ENCODE results near the gene THOC2.
"Not testable (repeated sequence)": the region's sequence is repeated elsewhere in the genome, so short reads cannot be mapped to it uniquely, and the experiment has no call there.

The THOC2 gene

DNA sequence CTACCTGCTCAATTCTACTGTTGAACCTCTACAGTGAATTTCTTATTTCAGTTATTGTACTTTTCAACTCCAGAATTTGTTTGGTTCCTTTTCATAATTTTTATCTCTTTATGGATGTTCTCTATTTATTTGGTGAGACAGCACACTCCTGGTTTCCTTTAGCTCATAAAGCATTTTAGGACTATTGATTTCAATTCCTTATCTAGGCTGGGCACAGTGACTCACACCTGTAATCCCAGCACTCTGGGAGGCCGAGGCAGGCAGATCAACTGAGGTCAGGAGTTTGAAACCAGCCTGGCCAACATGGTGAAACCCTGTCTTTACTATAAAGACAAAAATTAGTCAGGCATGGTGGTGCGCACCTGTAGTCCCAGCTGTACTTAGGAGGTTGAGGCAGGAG is 57.7 kb downstream of the THOC2 start:
- no peak for DNase-seq (ENCODE audit: low read depth)

DNA sequence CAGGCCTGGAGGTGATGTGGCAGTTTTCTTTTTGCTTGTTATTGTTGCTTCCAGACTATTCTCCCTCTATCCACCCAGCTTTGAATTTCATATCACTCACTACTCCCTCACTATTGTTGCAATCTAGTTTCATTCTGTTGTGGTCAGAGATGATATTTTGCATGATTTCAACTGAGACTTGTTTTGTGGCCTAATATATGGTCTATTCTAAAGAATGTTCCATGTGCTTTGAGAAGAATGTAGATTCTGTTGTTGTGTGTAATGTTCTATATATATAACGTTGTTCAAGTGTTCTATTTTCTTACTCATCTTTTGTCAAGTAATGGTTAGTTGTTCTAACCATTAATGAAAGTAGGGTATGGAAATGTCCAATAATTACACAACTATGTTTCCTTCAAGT is 59.0 kb downstream of the THOC2 start:
- DNase-seq (ENCODE audit: low read depth): no peak

DNA sequence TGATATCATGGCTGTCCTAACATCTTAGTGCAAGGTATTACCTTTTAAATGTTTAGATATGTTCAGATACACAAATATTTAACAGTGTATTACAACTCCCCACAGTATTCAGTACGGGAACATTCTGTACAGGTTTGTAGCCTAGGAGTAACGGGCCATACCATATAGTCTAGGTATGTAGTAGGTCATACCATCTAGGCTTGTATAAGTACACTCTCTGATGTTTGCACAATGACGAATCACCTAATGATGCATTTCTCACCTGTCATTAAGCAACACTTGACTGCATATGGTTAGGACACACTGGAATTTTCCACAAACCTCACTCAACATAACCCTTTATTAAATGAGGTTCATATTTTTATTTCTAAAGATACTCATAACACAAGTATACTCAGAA is 67.7 kb downstream of the THOC2 start:
- no peak for DNase-seq (ENCODE audit: low read depth)

DNA sequence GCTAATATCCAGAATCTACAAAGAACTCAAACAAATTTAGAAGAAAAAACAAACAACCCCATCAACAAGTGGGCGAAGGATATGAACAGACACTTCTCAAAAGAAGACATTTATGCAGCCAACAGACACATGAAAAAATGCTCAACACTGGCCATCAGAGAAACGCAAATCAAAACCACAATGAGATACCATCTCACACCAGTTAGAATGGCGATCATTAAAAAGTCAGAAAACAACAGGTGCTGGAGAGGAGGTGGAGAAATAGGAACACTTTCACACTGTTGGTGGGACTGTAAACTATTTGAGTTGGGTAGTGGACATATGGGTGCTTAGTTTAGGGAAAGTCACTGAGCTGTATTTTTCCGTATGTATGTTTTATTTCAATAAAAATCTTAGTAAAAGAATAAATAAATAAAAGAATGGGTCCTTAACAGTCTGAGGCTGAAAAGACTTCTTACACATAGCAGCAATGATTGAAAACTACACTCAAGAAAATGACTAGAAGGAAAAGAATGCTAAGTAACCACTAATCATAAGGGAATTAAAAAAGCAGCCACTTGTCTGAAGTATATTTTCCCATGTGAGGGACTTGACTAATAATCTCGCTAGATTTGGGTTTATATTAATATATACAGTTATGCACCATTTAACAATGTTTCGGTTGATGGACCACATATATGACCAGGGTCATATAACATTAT is 68.2 kb downstream of the THOC2 start:
- not testable (repeated sequence) for DNase-seq (ENCODE audit: low read depth)

DNA sequence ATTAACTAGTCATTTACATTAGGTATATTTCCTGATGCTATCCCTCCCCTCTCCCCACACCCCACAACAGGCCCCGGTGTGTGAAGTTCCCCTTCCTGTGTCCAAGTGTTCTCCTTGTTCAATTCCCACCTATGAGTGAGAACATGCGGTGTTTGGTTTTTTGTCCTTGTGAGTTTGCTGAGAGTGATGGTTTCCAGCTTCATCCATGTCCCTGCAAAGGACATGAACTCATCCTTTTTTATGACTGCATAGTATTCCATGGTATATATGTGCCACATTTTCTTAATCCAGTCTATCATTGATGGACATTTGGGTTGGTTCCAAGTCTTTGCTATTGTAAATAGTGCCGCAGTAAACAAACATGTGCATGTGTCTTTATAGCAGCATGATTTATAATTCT is 69.1 kb downstream of the THOC2 start:
- DNase-seq (ENCODE audit: low read depth): not testable (repeated sequence)

DNA sequence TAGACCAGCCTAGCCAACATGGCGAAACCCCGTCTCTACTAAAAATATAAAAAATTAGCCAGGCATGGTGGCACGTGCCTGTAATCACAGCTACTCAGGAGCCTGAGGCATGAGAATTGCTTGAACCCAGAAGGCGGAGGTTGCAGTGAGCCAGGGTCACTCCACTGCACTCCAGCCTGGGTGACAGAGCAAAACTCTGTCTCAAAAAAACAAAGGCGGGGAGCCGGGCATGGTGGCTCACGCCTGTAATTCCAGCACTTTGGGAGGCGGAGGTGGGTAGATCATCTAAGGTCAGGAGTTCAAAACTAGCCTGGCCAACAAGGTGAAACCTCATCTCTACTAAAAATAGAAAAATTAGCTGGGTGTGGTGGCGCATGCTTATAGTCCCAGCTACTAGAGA is 76.3 kb downstream of the THOC2 start:
- DNase-seq (ENCODE audit: low read depth): not testable (repeated sequence)

DNA sequence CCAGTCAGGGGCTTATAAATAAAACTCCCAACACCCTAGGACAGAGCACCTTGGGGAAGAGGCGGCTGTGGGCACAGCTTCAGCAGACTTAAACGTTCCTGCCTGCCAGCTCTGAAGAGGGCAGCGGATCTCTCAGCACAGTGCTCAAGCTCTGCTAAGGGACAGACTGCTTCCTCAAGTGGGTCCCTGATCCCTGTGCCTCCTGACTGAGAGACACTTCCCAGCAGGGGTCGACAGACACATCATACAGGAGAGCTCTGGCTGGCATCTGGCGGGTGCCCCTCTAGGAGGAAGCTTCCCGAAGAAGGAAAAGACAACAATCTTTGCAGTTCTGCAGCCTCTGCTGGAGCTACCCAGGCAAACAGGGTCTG is 84.1 kb downstream of the THOC2 start:
- not testable (repeated sequence) for DNase-seq (ENCODE audit: low read depth)

DNA sequence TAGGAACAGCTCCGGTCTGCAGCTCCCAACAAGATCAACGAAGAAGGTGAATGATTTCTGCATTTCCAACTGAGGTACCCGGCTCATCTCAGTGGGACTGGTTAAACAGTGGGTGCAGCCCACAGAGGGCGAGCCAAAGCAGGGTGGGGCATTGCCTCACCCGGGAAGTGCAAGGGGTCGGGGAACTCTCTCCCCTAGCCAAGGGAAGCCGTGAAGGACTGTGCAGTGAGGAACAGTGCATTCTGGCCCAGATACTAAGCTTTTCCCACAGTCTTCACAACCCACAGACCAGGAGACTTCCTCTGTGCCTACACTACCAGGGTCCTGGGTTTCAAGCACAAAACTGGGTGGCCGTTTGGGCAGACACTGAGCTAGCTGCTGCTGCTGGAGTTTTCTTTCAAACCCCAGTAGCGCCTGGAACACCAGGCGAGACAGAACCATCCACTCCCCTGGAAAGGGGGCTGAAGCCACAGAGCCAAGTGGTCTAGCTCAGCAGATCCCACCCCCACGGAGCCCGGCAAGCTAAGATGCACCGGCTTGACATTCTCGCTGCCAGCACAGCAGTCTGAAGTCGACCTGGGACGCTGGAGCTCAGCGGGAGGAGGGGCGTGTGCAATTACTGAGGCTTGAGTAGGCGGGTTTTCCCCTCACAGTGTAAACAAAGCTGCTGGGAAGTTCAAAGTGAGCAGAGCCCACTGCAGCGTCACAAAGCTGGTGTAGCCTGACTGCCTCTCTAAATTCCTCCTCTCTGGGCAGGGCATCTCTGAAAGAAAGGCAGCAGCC is 84.6 kb downstream of the THOC2 start:
- no peak for DNase-seq (ENCODE audit: low read depth)

DNA sequence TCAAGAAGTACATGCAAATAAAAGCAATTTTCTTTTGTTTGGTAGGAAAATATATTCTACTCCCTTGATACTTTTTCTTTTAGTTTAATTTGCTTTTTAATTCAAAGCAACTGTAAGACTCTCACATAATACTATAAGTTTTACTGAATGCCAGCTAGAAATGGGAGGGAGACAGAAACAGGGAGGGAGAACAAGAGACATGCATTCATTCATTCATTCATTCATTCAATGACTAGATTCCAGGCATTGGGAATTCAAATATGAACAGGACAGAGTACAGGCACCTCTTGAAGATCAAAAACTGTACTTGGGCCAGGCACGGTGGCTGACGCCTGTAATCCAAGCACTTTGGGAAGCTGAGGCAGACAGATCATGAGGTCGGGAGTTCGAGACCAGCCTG is 85.6 kb downstream of the THOC2 start:
- no peak for DNase-seq (ENCODE audit: low read depth)

DNA sequence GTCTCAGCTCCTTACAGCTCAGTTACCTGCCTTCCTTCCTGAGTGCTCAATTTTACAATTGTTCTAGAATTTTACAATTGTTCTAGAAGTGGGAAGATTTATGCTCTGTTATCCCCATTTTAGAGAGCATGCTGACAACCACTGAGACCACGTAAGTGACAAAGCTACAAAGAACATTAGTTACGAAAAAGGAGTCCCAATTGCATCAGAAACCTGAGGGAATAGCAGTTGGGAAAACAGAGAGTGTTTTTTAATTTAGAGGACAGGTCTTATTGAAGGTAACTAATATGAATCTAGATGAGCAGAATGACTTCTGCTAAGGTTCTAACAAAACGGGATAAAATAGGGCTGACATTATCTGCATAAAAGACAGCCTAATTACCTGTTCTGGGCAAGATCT is 103.3 kb downstream of the THOC2 start:
- DNase-seq (ENCODE audit: low read depth): no peak

DNA sequence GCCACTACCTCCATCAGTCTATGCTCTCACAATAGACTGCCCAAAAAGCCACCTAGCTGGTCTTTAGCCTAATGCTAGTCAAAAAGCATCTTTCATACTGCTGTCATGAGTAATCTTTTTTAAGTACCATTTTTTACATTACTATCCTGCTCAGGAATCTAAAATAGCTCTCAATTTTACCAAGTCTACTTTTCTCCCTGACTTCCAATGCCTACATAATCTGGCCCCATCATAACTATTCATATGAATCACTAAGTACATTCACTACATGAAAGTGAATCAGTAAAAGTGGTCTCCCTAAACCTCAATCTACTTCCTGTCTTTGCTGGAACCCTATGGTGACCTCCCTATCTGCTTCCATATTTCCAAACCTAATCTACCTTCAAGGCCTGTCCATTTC is 105.9 kb downstream of the THOC2 start:
- no peak for DNase-seq (ENCODE audit: low read depth)

DNA sequence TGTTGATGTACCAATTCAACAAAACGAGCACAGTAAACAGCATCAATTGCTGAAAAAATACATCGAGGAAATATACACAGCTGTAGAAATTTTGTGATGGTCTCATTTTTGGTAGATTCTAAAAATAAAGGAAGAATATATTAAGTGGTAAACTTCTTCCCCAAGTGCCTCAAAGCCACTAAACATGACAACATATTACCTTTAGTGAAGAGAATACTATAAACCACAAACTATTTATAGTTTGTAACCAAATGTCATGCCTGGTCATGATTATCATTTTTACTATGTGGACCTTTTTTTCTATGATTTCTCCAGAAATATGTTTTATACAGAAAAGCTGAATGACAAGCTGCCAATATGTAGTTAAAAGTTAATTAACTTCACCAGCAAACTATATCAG is 106.9 kb downstream of the THOC2 start:
- DNase-seq (ENCODE audit: low read depth): no peak

DNA sequence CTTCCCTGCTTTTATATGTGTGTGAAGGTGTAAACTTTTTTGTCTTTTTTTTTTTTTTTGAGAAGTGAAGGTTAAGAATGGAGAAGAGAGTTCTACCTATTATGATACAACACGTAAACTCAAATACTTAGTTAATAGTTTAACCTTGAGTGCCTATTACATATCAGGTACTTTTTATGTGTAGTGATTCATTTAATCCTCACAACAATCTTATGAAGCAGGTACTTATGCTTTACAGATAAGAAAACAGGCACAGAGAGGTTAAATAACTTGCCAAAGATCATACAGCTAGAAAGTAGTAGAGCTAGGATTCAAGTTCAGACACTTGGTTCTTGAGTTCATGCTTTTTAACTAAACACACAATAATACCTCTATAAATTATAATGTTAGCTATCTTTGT is 107.4 kb downstream of the THOC2 start:
- no peak for DNase-seq (ENCODE audit: low read depth)

DNA sequence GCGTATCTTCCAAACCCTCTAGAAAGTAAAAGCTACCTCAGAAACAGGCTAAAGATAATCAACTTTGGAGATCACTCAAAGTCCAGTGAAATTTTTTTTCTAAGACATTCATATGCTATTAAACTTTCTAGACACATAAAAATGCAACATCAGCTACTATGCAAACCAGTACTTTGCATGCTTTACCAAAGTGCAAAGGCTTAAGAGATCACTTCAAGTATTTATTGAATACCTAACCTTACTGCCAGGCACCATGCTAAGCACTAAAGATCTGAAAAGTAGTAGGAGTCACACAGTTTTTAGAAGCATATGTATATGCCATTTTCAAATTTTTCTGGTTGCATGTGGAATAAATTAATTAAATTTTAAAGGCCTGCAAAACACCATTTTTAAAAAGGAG is 115.8 kb downstream of the THOC2 start:
- no peak for DNase-seq (ENCODE audit: low read depth)

DNA sequence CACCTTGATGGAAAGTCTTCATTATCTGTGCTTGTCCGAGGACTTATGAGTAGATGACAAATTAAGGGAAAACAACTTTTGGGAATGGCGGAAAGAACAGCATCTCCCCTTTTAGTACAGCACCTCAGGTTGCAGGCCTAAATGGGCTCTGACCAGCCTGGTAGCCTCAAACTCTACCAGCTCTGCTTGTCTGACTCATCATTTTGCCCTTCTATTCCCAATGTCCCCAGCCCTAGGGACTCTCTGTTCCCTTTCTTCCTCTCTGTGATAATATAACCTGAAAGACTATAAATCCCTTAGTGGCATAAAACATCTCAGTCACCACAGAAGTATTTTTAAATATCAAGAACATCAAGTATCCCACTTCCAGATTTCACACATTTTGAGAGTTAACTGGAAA is 121.9 kb downstream of the THOC2 start:
- DNase-seq (ENCODE audit: low read depth): no peak

DNA sequence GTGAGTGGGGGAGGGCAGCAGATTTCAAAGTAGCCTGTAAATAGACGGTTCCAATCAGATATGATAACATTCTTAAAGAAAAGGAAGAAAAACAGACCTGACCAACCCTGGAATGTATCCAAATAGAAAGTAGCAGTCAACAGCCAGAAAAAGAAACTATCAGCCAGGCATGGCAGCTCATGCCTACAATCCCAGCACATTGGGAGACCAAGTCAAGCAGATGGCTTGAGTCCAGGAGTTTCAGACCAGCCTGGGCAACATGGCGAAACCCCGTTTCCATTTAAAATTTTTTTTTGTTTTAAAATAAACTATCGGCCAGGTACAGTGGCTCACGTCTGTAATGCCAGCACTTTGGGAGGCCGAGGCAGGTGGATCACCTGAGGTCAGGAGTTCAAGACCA is 125.0 kb downstream of the THOC2 start:
- DNase-seq (ENCODE audit: low read depth): no peak

DNA sequence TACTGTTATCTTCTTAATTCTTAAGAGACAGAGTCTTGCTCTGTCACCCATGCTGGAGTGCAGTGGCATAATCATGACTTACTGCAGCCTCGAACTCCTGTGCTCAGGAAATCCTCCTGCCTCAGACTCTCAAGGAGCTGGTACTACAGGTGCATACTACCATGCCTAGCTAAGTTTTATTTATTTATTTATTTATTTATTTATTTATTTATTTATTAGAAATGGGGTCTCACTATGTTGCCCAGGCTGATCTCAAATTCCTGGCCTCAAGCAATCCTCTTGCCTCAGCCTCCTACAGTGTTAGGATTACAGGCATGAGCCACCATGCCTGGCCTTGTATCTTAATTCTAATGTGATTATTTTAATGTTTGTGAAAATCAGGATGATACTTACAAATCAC is 125.6 kb downstream of the THOC2 start:
- no peak for DNase-seq (ENCODE audit: low read depth)

DNA sequence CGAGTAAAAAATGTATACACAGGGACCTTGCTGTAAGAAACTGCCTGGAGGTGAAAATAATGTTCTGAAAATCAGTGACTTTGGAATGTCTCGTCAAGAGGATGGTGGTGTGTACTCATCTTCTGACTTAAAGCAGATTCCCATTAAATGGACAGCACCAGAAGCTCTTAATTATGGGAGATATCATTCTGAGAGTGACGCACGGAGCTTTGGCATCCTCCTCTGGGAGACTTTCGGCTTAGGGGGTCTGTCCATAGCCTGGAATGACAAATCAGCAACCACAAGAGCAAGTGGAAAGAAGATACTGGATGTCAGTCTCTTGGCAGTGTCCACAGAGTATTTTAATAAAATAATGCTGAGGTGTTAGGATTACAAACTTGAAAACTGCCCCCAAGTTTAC is 129.4 kb downstream of the THOC2 start:
- no peak for DNase-seq (ENCODE audit: low read depth)

DNA sequence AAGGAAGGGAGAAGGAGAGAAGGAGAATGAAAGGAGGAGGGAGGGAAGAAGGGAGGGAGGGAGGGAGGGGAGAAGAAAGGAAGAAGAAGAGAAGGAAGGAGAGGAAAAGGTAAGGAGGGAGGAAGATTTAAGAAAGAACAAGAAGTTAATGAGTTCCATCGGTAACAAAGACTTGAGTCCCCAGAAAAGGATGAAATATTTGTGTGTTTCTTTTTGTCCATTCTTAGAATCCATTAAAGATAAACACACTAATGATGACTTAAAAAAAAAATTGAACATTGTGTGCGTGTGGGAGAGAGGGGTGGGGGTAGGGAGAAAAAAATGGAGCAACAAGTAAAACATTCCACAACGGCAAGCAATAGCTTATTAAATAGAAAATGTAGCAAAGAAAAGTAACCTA is 131.4 kb downstream of the THOC2 start:
- no peak for DNase-seq (ENCODE audit: low read depth)

DNA sequence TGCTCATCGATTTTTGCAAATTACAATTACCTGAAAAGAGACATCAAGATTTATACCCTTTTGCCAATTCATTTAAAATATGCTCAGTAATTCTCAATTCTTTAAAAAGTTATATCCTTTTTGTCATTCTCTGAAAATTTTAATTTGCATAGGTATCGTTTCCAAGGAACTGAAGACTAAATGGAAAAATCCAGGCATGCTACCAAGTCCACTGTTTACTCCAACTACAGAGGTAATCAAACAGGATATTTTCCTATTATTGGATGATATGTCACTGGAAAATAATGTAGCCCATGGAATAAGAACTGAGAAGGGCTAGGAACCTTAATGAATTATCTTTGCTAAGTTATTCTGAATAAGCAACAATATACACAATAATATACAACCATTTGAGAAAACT is 132.7 kb downstream of the THOC2 start:
- no peak for DNase-seq (ENCODE audit: low read depth)

DNA sequence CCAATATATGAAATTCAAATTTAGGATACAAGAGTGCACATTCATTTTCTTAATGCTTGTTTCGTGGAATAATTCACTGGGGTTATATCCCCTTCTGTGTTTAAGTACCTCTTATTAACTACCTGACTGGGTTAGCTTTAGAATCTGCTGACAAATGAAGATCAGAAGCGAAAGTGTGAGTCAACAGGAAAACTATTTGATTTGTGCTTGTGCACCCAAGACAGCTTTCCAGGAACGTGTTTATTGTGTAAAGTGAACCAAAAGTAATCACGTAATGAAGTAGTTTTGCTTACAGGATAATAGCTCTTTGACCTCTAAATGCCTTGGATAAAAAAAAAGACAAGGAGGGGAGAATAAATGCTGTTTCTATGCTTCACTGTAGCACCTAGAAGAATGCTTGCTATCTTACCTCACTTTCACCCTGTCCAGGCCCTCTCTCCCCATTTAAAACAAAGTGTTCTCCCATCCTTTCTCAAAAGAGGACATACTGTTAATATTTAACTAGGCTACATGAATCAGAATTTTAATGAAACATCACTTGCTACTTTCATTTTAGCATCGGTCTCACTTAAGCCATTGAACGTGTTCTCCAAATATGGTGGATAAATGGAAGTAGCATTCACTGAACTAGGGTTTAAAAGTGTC is 141.9 kb downstream of the THOC2 start:
- DNase-seq (ENCODE audit: low read depth): no peak

DNA sequence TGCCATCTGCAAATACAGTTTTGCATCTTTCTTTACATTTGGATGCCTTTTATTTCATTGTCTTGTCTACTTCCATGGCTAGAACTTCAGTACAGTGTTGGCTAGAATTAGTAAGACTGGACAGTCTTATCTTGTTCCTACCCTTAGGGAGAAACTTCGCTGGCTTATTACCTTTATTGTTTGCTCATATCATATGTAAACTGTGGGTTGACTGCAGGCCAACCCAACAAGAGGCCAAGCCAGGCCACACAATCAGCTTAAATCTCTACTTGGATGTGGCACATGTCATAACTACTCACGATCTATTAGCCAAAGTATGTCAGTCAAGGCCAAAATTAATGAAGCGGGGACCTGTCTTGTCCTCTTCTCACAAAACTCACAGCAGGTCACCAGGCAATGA is 144.1 kb downstream of the THOC2 start:
- DNase-seq (ENCODE audit: low read depth): no peak

DNA sequence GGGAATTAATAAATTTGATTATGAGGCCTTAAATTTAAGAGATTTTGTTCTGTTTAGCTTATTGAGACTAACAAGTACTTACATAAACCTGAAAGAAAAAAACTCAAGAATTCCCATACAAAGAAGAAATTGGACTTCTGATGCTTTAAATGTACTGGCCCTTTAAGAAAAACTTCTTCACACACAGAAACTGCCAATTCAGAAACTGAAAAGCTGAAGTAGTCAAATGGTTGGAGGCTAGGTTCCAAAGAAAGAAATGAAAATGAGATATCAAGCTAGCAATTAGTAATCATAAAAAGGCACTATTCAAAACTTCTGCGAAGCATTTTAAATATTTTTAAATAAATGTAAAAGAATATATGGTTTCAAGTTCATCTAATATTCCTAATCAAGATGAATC is 151.3 kb downstream of the THOC2 start:
- no peak for DNase-seq (ENCODE audit: low read depth)

DNA sequence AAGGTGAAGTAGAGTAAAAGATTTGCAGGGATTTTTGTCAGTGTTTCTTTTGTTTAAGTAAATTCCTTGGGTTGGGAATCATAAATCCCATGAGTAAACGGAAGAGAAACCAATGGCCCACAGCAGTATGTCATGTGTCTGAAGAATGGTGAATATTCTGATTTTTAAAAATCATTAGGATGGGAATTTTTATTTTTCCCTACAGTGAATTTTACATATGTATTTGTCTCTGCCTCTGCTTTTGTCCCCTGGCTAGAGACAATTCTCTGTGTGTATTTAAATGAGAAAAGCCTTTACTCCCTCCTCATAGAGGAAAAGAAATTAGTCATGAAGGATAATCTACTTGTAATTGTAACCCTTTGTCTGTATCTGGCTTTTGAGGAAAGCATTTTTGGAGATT is 152.1 kb downstream of the THOC2 start:
- no peak for DNase-seq (ENCODE audit: low read depth)

All from activated T-cell treated with anti-CD3 and anti-CD28 coated beads for 48 hours (primary cell).